Keratinocyte (primary cell): ENCODE results near the gene AATF.

Experiments used
- CTCF ChIP-seq, 3 experiments: IDR thresholded peaks in 1 of 3; conservative IDR thresholded peaks in 1 of 3; optimal IDR thresholded peaks in 1 of 3; 2 replicates in 2 of 3; 3 replicates in 1 of 3; pipeline versions ENCODE3 to v1.5.1; 2011; ENCODE audit warnings: low read length in 3 of 3, mild to moderate bottlenecking in 3 of 3, moderate library complexity in 2 of 3, control low read depth in 1 of 3, inconsistent platforms in 1 of 3; ENCODE audit not compliant: insufficient read depth in 2 of 3; ENCODE audit errors: extremely low read depth in 1 of 3
- EZH2 ChIP-seq: IDR thresholded peaks from one replicate; pipeline ENCODE4 v1.6.1; 2012; ENCODE audit warnings: inconsistent platforms, mild to moderate bottlenecking, low read length, moderate library complexity

GRCh38 chr17:36900160-36900512 is 48.6 kb upstream of the AATF start:
- no peak for TF ChIP-seq CTCF (optimal IDR thresholded peaks at IDR 0.05 in 1 of 3, IDR thresholded peaks at IDR 0.05 in 1 of 3, conservative IDR thresholded peaks at IDR 0.05 in 1 of 3; ENCODE audit: extremely low read depth in 1 of 3, insufficient read depth in 2 of 3, low read length in 3 of 3)
- no peak for TF ChIP-seq EZH2
